ENCODE data around the gene CMC2.

GRCh38 chr16:80954985-80955384 is 51.7 kb downstream of the CMC2 start:
- TF ChIP-seq CTCF (IDR thresholded peaks at IDR 0.05; ENCODE audit: insufficient read depth, low read length, poor library complexity, severe bottlenecking) = no peak
- TF ChIP-seq EZH2phosphoT487 (conservative IDR thresholded peaks at IDR 0.05; ENCODE audit: low read length) = no peak

Data from SU-DHL-6 (cell line).